ENCODE measurements around the gene DYNC1H1.
A peak's percentile ranks its signal among the peaks of the same experiment; 100 is the strongest.

DYNC1H1 gene

DNA sequence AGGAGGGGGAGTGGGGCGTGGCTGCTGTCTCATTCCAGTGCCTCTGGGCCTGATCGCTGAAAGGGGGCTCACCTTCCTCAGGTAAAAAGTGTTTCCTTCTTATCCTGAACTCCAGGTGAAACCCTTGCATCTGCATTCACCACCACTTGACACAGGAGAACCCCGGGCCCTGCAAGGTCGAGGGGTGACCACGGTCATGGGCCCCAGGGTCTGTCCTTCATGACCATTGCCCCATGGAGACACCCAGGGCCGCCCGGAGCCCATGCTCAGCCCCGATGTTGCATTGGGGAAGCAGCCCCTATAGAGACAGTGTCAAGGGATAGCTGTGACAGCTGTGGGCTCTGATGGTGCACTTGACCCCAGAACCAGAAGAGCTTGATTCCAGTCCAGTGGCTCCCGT is 34.4 kb upstream of the DYNC1H1 start:
- Mint-ChIP-seq H3K9me3 (no peaks in the 10 kb centered on the region), H3K36me3 (peaks cover 2% of the 10 kb centered on the region), H3K27ac (no peak overlapping the region), H3K27me3 (no peaks in the 10 kb centered on the region), H3K4me3 (no peak overlapping the region), H3K4me1 (no peaks in the 10 kb centered on the region)
- ATAC-seq (ENCODE audit: low read depth) (no peak), DNase-seq (ENCODE audit: low spot score in 2 of 2) (no peak)

DNA sequence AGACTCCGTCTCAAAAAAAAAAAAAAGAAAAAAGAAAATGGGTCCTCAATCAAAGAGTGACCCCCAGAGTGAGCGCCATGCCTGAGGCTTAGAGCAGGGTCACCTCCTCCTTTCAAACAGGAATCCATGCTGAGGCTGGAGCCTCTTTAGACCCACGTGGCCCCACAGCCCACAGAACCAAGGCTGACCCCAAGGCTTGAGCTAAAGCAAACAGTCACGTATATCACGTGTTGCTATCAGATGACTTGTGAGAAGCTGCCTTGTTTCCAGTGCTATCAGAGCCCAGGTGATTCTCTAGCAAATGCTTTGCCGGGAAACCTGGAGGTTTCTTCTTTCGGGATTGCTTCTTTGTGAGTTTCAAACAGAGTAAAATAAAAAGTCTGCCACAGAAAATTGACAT is 31.7 kb upstream of the DYNC1H1 start:
- Mint-ChIP-seq H3K27me3 (no peaks in the 10 kb centered on the region), H3K9me3 (no peaks in the 10 kb centered on the region), H3K4me3 (no peak overlapping the region), H3K36me3 (no peaks in the 10 kb centered on the region), H3K27ac (no peak overlapping the region), H3K4me1 (no peaks in the 10 kb centered on the region)
- DNase-seq (ENCODE audit: low spot score in 2 of 2) (no peak), ATAC-seq (ENCODE audit: low read depth) (no peak)

DNA sequence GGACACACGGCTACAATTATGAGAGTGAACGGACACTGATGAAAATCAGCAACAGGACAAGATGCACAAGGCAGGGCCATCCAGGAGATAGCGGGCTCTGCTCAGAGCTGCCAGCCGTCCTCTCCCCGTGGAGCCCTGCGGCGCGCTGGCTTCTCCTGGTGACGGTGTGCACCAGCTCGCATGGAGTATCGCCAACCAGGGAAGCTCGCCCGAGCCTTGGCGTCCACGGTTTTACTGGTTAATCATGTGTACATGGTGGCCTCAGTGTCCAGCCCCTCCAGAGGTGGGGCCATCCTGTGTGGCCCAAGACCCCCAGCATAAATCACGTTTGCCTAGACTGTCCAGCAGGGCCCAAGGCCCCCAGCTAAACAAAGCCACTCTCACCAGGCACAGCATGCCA is 31.2 kb upstream of the DYNC1H1 start:
- Mint-ChIP-seq H3K36me3 (no peaks in the 10 kb centered on the region), H3K27ac (no peak overlapping the region), H3K27me3 (no peaks in the 10 kb centered on the region), H3K4me1 (no peaks in the 10 kb centered on the region), H3K4me3 (no peak overlapping the region), H3K9me3 (no peaks in the 10 kb centered on the region)
- DNase-seq (ENCODE audit: low spot score in 2 of 2) (no peak), ATAC-seq (ENCODE audit: low read depth) (no peak)

DNA sequence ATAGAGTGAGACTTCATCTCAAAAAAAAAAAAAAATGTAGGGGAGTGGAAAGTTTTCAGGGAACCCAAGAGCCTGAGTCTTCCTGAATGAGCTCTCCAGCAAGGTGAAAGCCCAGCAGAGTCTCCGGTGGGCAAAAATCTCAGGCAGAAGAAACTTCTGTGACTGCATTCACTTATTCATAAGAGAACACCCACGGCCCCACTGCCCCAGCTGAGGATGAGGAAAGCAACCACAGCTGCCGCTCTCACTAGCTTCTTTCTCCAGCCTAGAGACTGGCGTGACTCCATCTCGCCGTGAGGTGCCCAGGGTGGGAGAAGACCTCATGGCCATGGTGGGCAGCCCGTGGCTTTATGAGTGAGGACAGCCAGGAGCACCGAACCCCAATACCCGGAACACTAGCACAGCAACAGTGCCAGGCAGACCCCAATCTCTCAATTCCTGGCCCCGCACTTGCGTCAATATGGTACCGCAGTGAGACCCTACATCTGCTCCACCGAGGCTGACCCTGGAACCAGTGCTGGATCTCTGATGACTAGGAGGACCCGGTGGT is 29.7 kb upstream of the DYNC1H1 start:
- H3K4me3 Mint-ChIP-seq: no peak overlapping the region
- ATAC-seq (ENCODE audit: low read depth) (no peak), DNase-seq (ENCODE audit: low spot score in 2 of 2) (no peak)
- no peak overlapping the region for H3K27ac Mint-ChIP-seq
- no peaks in the 10 kb centered on the region for H3K9me3 Mint-ChIP-seq
- H3K4me1 Mint-ChIP-seq: no peaks in the 10 kb centered on the region
- no peaks in the 10 kb centered on the region for H3K36me3 Mint-ChIP-seq
- peaks cover 9% of the 10 kb centered on the region for H3K27me3 Mint-ChIP-seq

DNA sequence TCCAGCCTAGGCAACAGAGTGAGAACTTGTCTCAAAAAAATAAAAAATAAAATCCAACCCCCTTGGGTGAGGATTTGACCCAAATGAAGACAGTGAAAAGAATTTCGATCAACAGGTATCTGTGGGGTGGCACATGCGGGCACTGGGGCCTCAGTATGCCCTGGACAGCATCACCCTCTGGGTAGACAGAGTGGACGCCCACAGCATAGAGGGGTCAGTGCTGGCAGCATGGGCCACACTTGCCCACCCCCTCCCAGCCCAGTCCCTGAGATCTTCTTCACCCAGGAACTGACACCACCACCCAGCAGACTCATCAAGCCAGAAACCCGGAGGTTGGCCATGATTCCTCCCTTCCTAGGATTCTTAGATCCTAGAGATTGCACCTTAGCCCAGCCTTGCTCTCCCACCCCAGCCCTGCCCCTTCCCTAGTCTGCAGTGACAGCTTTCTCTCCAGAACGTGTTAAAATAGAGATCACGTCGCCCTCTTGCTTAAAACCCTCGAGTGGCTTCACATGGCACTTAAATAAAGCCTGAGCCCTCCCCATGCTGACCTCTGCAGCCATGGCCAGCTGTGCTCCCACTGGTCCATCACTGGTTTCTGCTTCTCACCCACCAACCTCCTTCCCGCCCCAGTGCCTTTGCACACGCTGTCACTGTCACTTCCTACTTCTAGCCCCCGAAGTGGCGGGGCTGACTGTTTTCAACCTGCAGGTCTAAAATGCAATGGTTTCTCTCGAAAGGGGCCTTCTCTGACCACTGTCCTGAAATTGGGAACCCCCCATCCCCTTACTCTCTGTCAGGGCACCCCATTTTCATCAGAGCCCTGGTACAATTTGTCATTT is 26.2 kb upstream of the DYNC1H1 start:
- Mint-ChIP-seq H3K9me3 (no peaks in the 10 kb centered on the region), H3K4me1 (no peaks in the 10 kb centered on the region), H3K27me3 (peaks cover 23% of the 10 kb centered on the region), H3K27ac (no peak overlapping the region), H3K4me3 (no peak overlapping the region), H3K36me3 (peaks cover 2% of the 10 kb centered on the region)
- ATAC-seq (ENCODE audit: low read depth) (no peak), DNase-seq (ENCODE audit: low spot score in 2 of 2) (no peak)

DNA sequence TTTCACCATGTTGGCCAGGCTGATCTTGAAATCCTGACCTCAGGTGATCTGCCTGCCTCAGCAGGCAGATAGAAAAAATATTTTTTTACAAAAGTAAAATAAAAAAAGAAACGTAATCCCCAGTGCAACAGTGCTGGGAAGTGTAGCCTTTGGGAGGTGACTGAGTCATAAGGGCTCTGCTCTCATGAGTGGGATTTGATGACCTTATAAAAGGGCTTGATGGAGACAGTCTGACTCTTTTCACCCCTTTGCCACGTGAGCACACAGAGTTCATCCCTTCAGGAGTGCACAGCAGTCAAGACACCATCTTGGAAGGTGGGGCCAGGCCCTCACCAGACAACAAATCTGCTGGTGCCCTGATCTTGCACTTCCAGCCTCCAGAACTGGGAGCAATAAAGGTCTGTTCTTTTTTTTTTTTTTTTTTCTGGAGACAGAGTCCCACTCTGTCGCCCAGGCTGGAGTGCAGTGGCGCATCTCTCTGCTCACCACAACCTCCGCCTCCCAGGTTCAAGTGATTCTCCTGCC is 24.7 kb upstream of the DYNC1H1 start:
- no peak overlapping the region for H3K4me3 Mint-ChIP-seq
- no peaks in the 10 kb centered on the region for H3K4me1 Mint-ChIP-seq
- H3K27ac Mint-ChIP-seq: no peak overlapping the region
- H3K27me3 Mint-ChIP-seq: peaks cover 26% of the 10 kb centered on the region
- no peak for DNase-seq (ENCODE audit: low spot score in 2 of 2)
- peaks cover 2% of the 10 kb centered on the region for H3K36me3 Mint-ChIP-seq
- H3K9me3 Mint-ChIP-seq: no peaks in the 10 kb centered on the region
- ATAC-seq (ENCODE audit: low read depth): no peak

DNA sequence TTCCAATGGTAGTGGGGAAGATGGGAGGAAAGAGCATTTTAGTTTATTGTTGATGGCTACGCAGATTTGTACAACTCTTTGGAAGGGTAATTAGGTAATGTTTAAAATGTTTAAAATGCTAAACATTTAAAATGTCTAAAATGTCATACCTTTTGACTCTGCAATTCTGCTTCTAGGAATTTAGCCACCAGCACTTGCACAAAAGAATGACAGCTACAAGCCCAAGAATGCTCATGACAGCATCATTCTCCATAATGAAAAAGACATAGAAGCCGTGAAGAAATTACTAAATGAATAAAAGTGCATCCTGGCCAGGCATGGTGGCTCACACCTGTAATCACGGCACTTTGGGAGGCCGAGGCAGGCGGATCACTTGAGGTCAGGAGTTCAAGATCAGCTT is 19.9 kb upstream of the DYNC1H1 start:
- no peak for ATAC-seq (ENCODE audit: low read depth)
- H3K4me3 Mint-ChIP-seq: no peak overlapping the region
- peaks cover 12% of the 10 kb centered on the region for H3K4me1 Mint-ChIP-seq
- H3K36me3 Mint-ChIP-seq: peaks cover 2% of the 10 kb centered on the region
- H3K27ac Mint-ChIP-seq: no peak overlapping the region
- H3K9me3 Mint-ChIP-seq: no peaks in the 10 kb centered on the region
- peaks cover 30% of the 10 kb centered on the region for H3K27me3 Mint-ChIP-seq
- DNase-seq (ENCODE audit: low spot score in 2 of 2): no peak

DNA sequence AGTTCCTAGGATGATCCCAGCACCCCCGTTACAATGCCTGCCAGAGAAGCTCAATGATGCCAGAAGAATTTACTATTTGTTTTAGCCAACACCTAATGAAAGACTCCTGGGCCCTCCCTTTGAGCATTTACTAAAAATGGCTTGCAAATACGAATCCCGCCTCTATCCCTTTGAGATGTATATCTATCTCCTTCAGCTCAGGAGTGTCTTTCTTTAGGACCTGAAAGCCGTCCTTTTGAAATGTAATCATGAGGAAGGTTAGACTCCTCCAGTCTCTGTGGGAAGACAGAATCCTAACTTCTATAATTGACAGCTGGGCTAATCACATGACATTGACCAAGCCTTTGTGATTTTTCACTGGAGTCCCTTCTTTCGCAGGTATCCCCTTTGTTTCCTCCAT is 19.2 kb upstream of the DYNC1H1 start:
- no peak overlapping the region for H3K4me3 Mint-ChIP-seq
- no peak for ATAC-seq (ENCODE audit: low read depth)
- H3K27me3 Mint-ChIP-seq: peaks cover 29% of the 10 kb centered on the region
- peaks cover 12% of the 10 kb centered on the region for H3K4me1 Mint-ChIP-seq
- H3K36me3 Mint-ChIP-seq: peaks cover 2% of the 10 kb centered on the region
- no peaks in the 10 kb centered on the region for H3K9me3 Mint-ChIP-seq
- DNase-seq (ENCODE audit: low spot score in 2 of 2): no peak
- H3K27ac Mint-ChIP-seq: peak overlapping the region; percentile 72

DNA sequence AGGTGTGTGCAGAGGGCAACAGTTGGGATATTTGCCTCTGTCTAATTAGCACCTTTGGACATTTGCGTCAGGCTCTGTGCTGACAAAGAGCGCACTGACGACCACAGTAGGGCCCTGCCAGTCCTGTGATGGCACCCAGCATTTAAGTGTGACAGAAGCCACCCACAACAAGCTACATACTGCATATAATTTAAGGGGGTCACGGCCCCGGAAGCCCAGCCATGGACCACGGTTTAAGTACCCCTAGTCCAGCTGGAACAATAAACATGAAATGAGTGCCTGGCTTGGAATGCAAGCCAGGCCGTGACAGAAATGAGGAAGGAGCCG is 16.8 kb upstream of the DYNC1H1 start:
- DNase-seq (ENCODE audit: low spot score in 2 of 2): no peak
- Mint-ChIP-seq H3K27ac (peak overlapping the region; percentile 99), H3K9me3 (no peaks in the 10 kb centered on the region), H3K4me3 (peak overlapping the region; percentile 94), H3K27me3 (peaks cover 18% of the 10 kb centered on the region), H3K4me1 (peaks cover 14% of the 10 kb centered on the region), H3K36me3 (no peaks in the 10 kb centered on the region)
- ATAC-seq (ENCODE audit: low read depth): peak; percentile 23

DNA sequence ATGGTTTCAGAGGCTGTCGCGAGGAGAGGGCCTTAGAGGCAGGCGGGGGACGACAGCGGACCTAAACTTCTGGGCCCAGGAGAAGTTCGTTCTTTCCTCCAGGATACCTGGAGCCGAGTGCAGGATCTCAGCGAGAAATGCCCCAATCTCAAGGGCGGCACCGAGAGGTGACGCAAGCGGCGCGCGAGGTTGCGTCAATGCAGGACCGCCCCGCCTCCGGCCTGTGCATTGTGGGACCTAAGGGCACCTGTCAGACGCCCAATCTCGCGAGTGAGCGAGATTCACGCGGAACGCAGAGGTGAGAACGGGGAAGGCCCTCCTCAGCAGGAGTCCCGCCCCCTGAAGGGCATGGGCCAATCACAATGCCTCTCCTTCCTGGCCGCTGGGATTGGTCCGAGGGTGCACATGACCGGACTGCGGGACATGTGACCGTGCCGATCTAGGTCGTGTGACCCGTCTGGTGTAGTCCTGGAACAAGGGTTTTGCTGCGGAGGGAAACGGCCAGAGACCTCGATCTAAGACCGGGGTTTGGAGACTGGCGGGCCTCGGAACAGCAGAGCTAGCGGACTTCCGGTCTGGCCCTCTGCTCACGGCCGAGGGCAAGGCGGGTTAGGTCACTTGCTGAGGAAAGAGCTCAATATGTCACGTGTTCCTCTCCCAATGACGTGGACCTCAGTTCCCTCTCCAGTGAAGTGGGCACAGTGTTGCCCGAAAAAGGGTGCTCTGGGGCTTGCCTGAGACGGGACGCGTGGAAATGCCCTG is 16.3 kb upstream of the DYNC1H1 start:
- DNase-seq (ENCODE audit: low spot score in 2 of 2) (peak; percentile 98 to 99), ATAC-seq (ENCODE audit: low read depth) (peak; percentile 89)
- peaks cover 14% of the 10 kb centered on the region for H3K4me1 Mint-ChIP-seq
- peak overlapping the region; percentile 99 for H3K27ac Mint-ChIP-seq
- H3K27me3 Mint-ChIP-seq: peaks cover 15% of the 10 kb centered on the region
- no peaks in the 10 kb centered on the region for H3K9me3 Mint-ChIP-seq
- peak overlapping the region; percentile 94 for H3K4me3 Mint-ChIP-seq
- H3K36me3 Mint-ChIP-seq: no peaks in the 10 kb centered on the region

DNA sequence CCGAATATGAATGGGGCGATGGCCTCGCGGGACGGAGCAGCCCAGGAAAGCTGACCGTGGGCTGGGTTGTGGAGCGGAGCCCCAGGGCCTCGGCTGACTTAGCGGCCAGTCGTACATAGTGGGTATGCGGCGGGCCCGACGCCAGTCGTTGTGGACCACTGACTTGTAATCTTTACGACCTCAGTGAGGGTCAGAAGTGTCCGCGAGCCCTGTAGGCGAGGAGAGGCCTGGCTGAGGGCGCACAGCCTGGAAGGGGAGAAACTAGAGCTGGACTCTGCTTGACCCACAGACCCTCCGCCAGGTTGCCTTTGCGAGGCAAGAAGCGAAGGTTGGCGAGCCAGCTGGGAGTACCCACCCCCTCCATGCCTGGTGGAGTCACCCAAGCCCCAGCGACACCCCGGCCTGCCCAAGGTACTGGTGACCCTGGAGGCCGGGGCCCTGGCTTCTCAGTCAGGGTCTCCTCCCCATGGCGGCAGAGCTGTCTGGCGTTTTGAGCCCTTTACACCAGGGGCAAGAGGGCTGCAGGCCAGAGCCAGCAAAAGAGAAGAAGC is 15.6 kb upstream of the DYNC1H1 start:
- H3K4me3 Mint-ChIP-seq: peak overlapping the region; percentile 94
- H3K9me3 Mint-ChIP-seq: no peaks in the 10 kb centered on the region
- H3K4me1 Mint-ChIP-seq: peaks cover 14% of the 10 kb centered on the region
- no peak for DNase-seq (ENCODE audit: low spot score in 2 of 2)
- peaks cover 15% of the 10 kb centered on the region for H3K27me3 Mint-ChIP-seq
- H3K27ac Mint-ChIP-seq: peak overlapping the region; percentile 99
- H3K36me3 Mint-ChIP-seq: no peaks in the 10 kb centered on the region
- ATAC-seq (ENCODE audit: low read depth): no peak

DNA sequence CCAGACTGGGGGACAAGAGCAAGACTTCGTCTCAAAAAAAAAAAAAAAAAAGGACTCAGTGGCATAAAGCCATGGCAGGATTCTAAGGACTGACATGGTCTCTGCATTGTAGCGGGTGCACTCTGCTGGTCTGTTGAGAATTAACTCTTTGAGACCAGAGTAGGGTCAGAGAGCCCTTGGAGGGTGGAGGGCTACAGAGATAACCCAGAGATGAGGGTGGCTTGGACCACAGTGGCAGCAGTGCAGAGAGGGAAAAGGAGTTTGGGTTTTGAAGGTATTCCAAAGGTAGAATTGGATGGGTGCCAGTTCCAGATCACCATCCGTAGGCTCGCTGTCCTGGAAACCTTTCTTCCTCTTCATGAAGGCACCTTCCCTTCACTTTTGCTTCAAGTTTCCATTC is 14.3 kb upstream of the DYNC1H1 start:
- peaks cover 14% of the 10 kb centered on the region for H3K4me1 Mint-ChIP-seq
- H3K4me3 Mint-ChIP-seq: no peak overlapping the region
- H3K36me3 Mint-ChIP-seq: no peaks in the 10 kb centered on the region
- DNase-seq (ENCODE audit: low spot score in 2 of 2): no peak
- no peaks in the 10 kb centered on the region for H3K9me3 Mint-ChIP-seq
- no peak overlapping the region for H3K27ac Mint-ChIP-seq
- no peak for ATAC-seq (ENCODE audit: low read depth)
- peaks cover 10% of the 10 kb centered on the region for H3K27me3 Mint-ChIP-seq

DNA sequence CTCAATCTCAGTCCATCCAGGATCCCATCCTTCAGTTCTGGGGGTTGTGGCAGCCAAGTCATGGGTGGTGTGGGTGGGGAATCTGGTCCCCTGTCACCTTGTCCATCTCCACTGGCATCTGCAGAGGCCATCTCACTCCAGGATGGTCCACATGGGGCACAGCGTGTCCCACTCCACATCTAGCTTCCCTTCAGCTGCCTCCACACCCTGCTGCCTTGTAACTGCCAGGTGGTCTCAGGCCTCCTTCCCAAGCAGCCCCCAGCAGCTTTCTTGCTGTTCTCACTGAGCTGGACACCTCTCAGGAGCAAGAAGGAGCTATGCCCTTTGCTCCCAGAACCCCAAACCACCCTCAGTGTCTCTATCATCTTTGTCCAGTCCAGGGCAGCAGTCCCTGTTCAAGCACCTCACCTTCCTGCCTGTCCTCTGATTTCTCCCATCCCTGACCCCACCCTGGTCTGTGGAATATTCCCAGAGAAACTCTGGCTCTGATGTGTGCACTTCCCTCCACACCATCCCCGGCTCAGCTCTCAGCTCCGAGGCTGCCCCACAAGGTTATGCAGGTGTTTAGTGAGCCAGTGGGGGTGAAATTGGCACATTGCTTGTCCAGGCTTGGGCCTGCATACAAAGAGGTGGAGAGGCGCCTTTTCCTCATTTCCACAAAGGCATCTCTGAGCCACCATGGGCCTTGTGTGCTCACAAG is 13.7 kb upstream of the DYNC1H1 start:
- peak overlapping the region; percentile 34 for H3K4me3 Mint-ChIP-seq
- ATAC-seq (ENCODE audit: low read depth) (no peak), DNase-seq (ENCODE audit: low spot score in 2 of 2) (no peak)
- no peaks in the 10 kb centered on the region for H3K9me3 Mint-ChIP-seq
- H3K4me1 Mint-ChIP-seq: peaks cover 14% of the 10 kb centered on the region
- H3K36me3 Mint-ChIP-seq: no peaks in the 10 kb centered on the region
- peaks cover 6% of the 10 kb centered on the region for H3K27me3 Mint-ChIP-seq
- H3K27ac Mint-ChIP-seq: no peak overlapping the region

DNA sequence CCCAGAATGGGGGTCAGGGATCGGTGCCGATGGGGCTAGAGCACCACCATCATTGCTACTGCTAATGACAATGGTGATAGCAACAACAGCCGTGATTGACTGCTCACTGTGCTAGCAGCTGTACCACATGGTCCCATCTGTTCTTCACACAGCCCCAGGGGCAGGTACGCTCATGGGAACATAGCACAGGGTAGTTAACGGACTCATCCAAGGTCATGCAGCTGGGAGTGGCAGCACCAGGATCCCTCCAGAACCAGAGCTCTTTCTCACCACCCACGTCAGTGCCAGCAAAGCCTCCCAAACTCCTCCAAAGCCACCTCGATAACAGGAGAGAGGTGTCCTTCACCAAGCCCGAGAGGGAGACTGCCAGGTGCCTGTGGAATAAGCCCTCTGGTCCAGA is 11.2 kb upstream of the DYNC1H1 start:
- peaks cover 12% of the 10 kb centered on the region for H3K4me1 Mint-ChIP-seq
- no peaks in the 10 kb centered on the region for H3K27me3 Mint-ChIP-seq

More for the DNA sequence above, 11.2 kb upstream of the DYNC1H1 start:
- Mint-ChIP-seq H3K9me3 (no peaks in the 10 kb centered on the region), H3K27ac (no peak overlapping the region), H3K36me3 (no peaks in the 10 kb centered on the region), H3K4me3 (no peak overlapping the region)
- no peak for DNase-seq (ENCODE audit: low spot score in 2 of 2)
- no peak for ATAC-seq (ENCODE audit: low read depth)

Data from memory B cell (primary cell).